ENCODE results near the gene PDZRN4. TPM values are rescaled to one million over a fixed set of nuclear protein-coding genes. Genes with fewer than 3 reads are reported as not detected.

Gene PDZRN4
- total and polyA plus RNA-seq, 2 experiments from 2014 or later = 0.90 TPM; not detected in 1

GRCh38 chr12:41193311-41193710, 5.2 kb downstream of the PDZRN4 start:
- H2AFZ ChIP-seq = no peak overlapping the region
- H3K4me3 ChIP-seq = no peak overlapping the region
- H3K9me2 ChIP-seq (ENCODE audit: insufficient read depth) = no peaks in the 10 kb centered on the region
- peaks cover 29% of the 10 kb centered on the region for H3K27me3 ChIP-seq (ENCODE audit: insufficient read depth)
- Mint-ChIP-seq H3K4me1 (peaks cover 14% of the 10 kb centered on the region; the same call in 2 of the 3 replicates), H3K4me3 (no peak overlapping the region), H3K27ac (no peak overlapping the region), H3K9me3 (no peaks in the 10 kb centered on the region), H3K36me3 (ENCODE audit: low read depth) (no peaks in the 10 kb centered on the region), H3K27me3 (ENCODE audit: insufficient read depth, low read depth, poor library complexity) (peaks cover 16% of the 10 kb centered on the region)
- ATAC-seq = no peak
- no peaks in the 10 kb centered on the region for H4K20me1 ChIP-seq (replicated peaks; ENCODE audit: insufficient read depth)
- no peaks in the 10 kb centered on the region for H3K4me1 ChIP-seq (ENCODE audit: insufficient read depth)
- no peak for DNase-seq (ENCODE audit: low spot score)
- H3K4me2 ChIP-seq = no peak overlapping the region
- H3K79me2 ChIP-seq (replicated peaks; ENCODE audit: insufficient read depth) = no peaks in the 10 kb centered on the region
- no peaks in the 10 kb centered on the region for H3K36me3 ChIP-seq (ENCODE audit: insufficient read depth)
- no peaks in the 10 kb centered on the region for H3F3A ChIP-seq (replicated peaks; ENCODE audit: low read depth)
- no peak overlapping the region for H3K27ac ChIP-seq (ENCODE audit: low read depth)
- no peak for TF ChIP-seq STAT1 (IDR thresholded peaks at IDR 0.05; ENCODE audit: unreplicated experiment)
- no peak for TF ChIP-seq CREB1 (CRISPR knock-in tag; IDR thresholded peaks at IDR 0.05; ENCODE audit: low read depth)
- no peak for TF ChIP-seq EZH2phosphoT487 (IDR thresholded peaks at IDR 0.05; ENCODE audit: unreplicated experiment)
- TF ChIP-seq CTCF (conservative IDR thresholded peaks at IDR 0.05; ENCODE audit: low read depth in 2 of 2) = no peak
- TF ChIP-seq ZNF331 (CRISPR knock-in tag; IDR thresholded peaks at IDR 0.05; ENCODE audit: low read depth) = no peak
- TF ChIP-seq REST (IDR thresholded peaks at IDR 0.05; ENCODE audit: unreplicated experiment) = no peak
- TF ChIP-seq ZNF462 (CRISPR knock-in tag; IDR thresholded peaks at IDR 0.05) = no peak
- TF ChIP-seq ETS1 (IDR thresholded peaks at IDR 0.05) = no peak
- no peak for TF ChIP-seq NANOG (IDR thresholded peaks at IDR 0.05; ENCODE audit: borderline replicate concordance)
- no peak for TF ChIP-seq JUNB (IDR thresholded peaks at IDR 0.05; ENCODE audit: unreplicated experiment)
- TF ChIP-seq EZH2 (IDR thresholded peaks at IDR 0.05; ENCODE audit: low read depth, unreplicated experiment) = no peak
- no peak for TF ChIP-seq ZNF114 (CRISPR knock-in tag; IDR thresholded peaks at IDR 0.05)
